Cardiac muscle cell (in vitro differentiated cells and primary cell): ENCODE measurements around the gene NPAS3. TPM values are rescaled to one million over a fixed set of nuclear protein-coding genes. Genes with fewer than 3 reads are reported as not detected.

Experiments used
- DNase-seq, 2 donors: peaks; one replicate each; pipeline versions ENCODE4 v3.0.0 to v3.0.0-alpha.2; 2010 to 2017; ENCODE audit warnings: low read depth in 1 of 2, low spot score in 1 of 2
- H3K27ac ChIP-seq: fragments of 200-600 bp; sonication (generic); 2 replicates; pipeline ENCODE4 v1.5.1; 2016
- H3K27me3 ChIP-seq: fragments of 200-600 bp; sonication (generic); 2 replicates; pipeline ENCODE4 v1.6.0; 2016; ENCODE audit warnings: control low read depth
- H3K36me3 ChIP-seq: fragments of 200-600 bp; sonication (generic); 2 replicates; pipeline ENCODE4 v1.5.1; 2016; ENCODE audit warnings: control low read depth
- H3K4me1 ChIP-seq: fragments of 200-600 bp; sonication (generic); 2 replicates; pipeline ENCODE4 v1.8.1; 2017; ENCODE audit warnings: low read depth, mild to moderate bottlenecking, mixed run types
- H3K4me3 ChIP-seq: fragments of 200-600 bp; sonication (generic); 2 replicates; pipeline ENCODE4 v1.5.1; 2016; ENCODE audit warnings: mild to moderate bottlenecking
- H3K9me3 ChIP-seq: fragments of 200-600 bp; sonication (generic); 2 replicates; pipeline ENCODE4 v1.5.1; 2017; ENCODE audit warnings: low read depth, mild to moderate bottlenecking, control low read depth
- CTCF ChIP-seq: IDR thresholded peaks from 2 replicates; pipeline ENCODE4 v1.5.1; 2012; ENCODE audit warnings: low read depth, mild to moderate bottlenecking, low read length
- polyA plus RNA-seq: library from polyadenylated mRNA; unstranded; fragments of >200 nt; fragmentation: Nextera tagmentation; extraction: Ambion mirVana; gene quantifications from 2 replicates; pipeline ENCODE4 v1.2.1, GENCODE V29; 2016
- total RNA-seq: library from RNA; depleted of rRNA; stranded (reverse); fragments of >200 nt; gene quantifications from 2 replicates; pipeline ENCODE4 v1.2.3, GENCODE V29; 2016

Gene NPAS3
- total and polyA plus RNA-seq, 2 experiments from 2014 or later: 0.18 TPM

GRCh38 chr14:33441633-33442032 is 503.0 kb downstream of the NPAS3 start:
- Histone ChIP-seq H3K4me3 (no peak overlapping the region), H3K9me3 (no peaks in the 10 kb centered on the region), H3K4me1 (no peaks in the 10 kb centered on the region), H3K36me3 (no peaks in the 10 kb centered on the region), H3K27ac (no peak overlapping the region), H3K27me3 (no peaks in the 10 kb centered on the region)
- DNase-seq: no peak
- no peak for TF ChIP-seq CTCF

- Histone ChIP-seq H3K27me3 (no peaks in the 10 kb centered on the region), H3K4me3 (no peak overlapping the region), H3K4me1 (no peaks in the 10 kb centered on the region), H3K27ac (no peak overlapping the region), H3K36me3 (no peaks in the 10 kb centered on the region), H3K9me3 (no peaks in the 10 kb centered on the region)
- no peak for TF ChIP-seq CTCF
- DNase-seq: no peak
These were observed 505.5 kb downstream of the NPAS3 start for GRCh38 chr14:33444136-33444535.

GRCh38 chr14:33449268-33449667 is 510.6 kb downstream of the NPAS3 start:
- no peak for TF ChIP-seq CTCF

GRCh38 chr14:33449703-33450395 is 511.2 kb downstream of the NPAS3 start:
- H3K4me1 ChIP-seq: peaks cover 9% of the 10 kb centered on the region
- no peaks in the 10 kb centered on the region for H3K36me3 ChIP-seq
- H3K27me3 ChIP-seq: no peaks in the 10 kb centered on the region
- DNase-seq: no peak
- no peaks in the 10 kb centered on the region for H3K9me3 ChIP-seq
- H3K4me3 ChIP-seq: no peak overlapping the region
- no peak for TF ChIP-seq CTCF
- no peak overlapping the region for H3K27ac ChIP-seq

More at GRCh38 chr14:33449268-33449667, 510.6 kb downstream of the NPAS3 start:
- Histone ChIP-seq H3K4me1 (peaks cover 9% of the 10 kb centered on the region), H3K27me3 (no peaks in the 10 kb centered on the region), H3K36me3 (no peaks in the 10 kb centered on the region), H3K4me3 (no peak overlapping the region), H3K27ac (no peak overlapping the region), H3K9me3 (no peaks in the 10 kb centered on the region)
- DNase-seq: no peak

GRCh38 chr14:33450416-33450815 is 511.7 kb downstream of the NPAS3 start:
- H3K36me3 ChIP-seq: no peaks in the 10 kb centered on the region

More at GRCh38 chr14:33450416-33450815, 511.7 kb downstream of the NPAS3 start:
- Histone ChIP-seq H3K4me3 (no peak overlapping the region), H3K9me3 (no peaks in the 10 kb centered on the region), H3K27ac (no peak overlapping the region), H3K4me1 (peaks cover 9% of the 10 kb centered on the region), H3K27me3 (no peaks in the 10 kb centered on the region)
- TF ChIP-seq CTCF: no peak
- DNase-seq: no peak
